OCI-LY7 (cell line): ENCODE measurements around the gene KIF3A.

Source experiments
- EZH2phosphoT487 ChIP-seq: fragments of 200-600 bp; sonication (generic); IDR thresholded peaks from 2 replicates; pipeline ENCODE4 v1.6.1; 2018; ENCODE audit warnings: low read depth, borderline replicate concordance, mild to moderate bottlenecking, mixed run types, antibody characterized with exemption, low read length, moderate library complexity, mixed read lengths
- TF ChIP-seq, protein P1 (sequence below): fragments of 200-600 bp; sonication (generic); conservative IDR thresholded peaks from 2 replicates; pipeline ENCODE4 v1.5.1; 2014; ENCODE audit warnings: mild to moderate bottlenecking, antibody characterized with exemption, low read length, moderate library complexity, mixed read lengths

DNA sequence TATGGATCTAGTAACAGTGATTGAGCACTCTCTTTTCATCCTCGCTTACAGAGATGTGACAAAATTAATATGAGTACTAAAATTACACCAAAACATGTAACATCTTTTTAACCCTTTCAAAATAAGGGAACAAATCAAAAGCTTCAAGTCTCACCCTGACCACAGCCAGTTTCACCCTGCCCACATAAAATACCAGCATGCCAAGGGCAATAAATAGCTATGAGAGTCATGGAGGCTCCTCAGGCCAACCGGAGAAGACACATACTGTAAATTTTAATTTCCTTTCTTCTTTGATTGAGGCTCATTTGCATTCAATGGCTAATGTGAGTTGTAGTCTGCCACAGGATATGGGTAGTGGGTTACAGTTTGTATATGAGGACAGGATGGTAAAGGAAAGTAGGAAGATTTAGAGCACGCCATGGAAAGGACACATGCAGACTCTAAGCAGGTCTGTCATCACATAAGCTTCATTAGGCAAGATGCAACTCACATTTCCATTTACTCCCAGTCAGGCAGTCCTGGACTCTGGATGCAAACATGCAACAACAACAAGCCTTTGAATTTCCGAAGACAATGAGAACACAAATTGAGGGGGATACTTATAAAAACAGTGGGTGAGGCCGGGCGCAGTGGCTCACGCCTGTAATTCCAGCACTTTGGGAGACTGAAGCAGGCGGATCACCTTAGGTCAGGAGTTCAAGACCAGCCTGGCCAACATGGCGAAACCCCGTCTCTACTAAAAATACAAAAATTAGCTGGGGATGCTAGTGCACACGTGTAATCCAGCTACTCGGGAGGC, 52.2 kb downstream of the KIF3A start:
- TF ChIP-seq, protein P1, sequence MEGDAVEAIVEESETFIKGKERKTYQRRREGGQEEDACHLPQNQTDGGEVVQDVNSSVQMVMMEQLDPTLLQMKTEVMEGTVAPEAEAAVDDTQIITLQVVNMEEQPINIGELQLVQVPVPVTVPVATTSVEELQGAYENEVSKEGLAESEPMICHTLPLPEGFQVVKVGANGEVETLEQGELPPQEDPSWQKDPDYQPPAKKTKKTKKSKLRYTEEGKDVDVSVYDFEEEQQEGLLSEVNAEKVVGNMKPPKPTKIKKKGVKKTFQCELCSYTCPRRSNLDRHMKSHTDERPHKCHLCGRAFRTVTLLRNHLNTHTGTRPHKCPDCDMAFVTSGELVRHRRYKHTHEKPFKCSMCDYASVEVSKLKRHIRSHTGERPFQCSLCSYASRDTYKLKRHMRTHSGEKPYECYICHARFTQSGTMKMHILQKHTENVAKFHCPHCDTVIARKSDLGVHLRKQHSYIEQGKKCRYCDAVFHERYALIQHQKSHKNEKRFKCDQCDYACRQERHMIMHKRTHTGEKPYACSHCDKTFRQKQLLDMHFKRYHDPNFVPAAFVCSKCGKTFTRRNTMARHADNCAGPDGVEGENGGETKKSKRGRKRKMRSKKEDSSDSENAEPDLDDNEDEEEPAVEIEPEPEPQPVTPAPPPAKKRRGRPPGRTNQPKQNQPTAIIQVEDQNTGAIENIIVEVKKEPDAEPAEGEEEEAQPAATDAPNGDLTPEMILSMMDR = no peak
- no peak for TF ChIP-seq EZH2phosphoT487
